AG08396 (cell line): ENCODE results near the gene EPHA8.

Experiments
- DNase-seq: peaks from one replicate; pipeline ENCODE4 v3.0.0; 2012; ENCODE audit warnings: low spot score, mixed read lengths

The EPHA8 gene

DNA sequence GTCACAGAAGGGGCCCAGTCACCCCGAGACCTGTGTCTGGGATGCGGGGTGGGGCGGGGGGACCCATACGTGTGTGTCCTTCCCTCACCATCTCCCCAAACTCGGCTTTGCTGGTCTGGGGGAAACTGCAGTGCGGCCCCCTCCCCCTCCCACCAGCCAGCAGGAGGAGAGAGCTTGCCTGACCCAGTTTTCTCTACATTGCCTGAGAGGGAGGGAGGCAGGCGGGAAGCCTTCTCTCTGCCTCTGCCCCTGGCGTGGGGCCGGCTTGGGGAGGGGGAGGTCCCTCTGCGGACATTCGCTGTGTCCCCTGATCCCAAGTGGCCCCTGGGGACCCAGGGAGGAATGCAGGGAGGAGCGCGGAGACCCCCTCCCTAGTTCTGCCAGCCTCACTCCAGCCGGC, 3.9 kb downstream of the EPHA8 start:
- no peak for DNase-seq

DNA sequence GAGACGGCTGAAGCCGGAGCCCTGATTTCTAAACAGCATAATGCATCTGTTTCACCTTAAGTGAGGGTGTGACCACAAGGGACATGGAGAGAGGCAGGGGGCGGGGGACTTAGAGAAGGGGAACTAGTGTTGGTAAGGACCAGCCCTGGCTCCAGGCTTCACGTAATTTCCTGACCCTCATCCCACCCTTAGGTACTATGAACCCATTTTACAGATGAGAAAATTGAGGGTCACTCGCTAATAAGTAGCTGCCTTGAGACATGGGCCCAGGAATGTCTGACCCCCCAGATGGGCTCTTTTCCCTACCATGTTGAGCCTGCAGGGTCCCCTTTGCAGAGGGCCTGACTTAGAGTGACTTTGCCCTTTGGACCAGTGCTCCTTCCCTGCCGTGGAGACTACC, 4.7 kb downstream of the EPHA8 start:
- no peak for DNase-seq

DNA sequence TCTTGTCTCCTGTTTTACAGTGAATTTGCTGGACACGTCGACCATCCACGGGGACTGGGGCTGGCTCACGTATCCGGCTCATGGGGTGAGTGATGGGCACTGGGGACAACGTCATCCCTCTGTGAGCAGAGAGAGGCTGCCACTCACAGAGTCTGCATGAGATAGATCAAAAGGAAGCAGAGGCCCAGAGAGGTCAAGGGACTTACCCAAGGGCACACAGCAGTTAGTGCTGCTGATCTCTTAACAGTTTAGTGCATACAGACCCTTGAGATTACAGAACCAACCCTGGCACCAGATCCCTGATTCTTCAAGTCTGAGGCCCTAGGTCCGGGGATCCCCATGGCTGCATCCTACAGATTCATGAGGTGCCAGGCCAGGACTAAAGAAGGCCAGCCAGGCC, 6.0 kb downstream of the EPHA8 start:
- DNase-seq = no peak

DNA sequence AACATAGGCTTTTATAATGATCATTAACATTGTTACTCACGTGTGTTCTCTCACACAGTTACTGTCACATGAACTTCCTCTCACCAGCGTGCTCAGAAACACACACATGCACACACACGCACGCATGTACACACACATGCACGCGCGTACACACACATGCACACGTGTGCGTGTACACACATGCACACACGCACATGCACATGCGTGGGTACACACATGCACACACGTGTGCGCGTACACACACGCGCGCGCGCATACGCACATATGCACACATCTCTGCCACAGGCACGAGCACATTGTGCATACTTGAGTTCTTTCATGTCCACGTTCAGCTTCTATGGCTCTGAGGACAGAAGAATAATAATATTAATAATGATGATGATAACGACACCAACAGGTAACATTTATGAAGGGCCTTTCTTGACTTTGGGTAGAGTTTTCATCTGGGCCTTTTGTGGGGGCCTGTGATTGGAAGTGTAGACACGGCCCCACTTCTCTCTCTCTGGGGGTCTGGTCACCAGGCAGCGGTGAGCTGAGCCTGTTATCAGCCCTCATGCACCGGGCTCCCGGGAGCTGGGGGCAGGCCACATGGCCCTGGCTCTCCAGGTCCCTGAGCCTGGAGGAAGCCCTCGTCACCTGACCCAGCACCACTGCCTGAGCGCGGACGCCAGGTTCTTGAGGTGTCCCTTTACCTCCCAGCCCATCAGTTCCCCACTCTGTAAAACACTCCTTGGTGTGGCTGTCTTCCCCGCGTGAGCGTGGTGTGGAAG, 7.0 kb downstream of the EPHA8 start:
- DNase-seq = no peak

DNA sequence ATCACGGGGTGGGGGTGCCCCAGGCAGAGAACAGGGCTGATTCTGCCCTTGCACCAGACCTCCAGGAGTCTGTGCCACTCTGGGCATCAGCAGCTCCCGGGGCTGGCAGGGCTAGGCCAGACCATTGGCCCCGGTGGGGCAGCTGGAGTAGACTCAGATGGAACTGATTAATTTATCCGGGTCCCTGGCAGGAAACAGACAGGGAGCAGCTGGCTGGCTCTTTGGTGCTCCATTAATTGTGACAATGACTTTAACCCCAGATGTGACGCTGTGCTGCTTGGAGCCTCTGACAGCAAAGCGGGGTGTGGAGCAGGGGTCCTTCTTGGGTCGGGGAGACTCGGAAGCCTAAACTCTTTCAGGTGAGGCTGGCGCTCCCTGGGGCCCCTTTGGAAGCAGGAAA, 9.5 kb downstream of the EPHA8 start:
- DNase-seq = no peak

DNA sequence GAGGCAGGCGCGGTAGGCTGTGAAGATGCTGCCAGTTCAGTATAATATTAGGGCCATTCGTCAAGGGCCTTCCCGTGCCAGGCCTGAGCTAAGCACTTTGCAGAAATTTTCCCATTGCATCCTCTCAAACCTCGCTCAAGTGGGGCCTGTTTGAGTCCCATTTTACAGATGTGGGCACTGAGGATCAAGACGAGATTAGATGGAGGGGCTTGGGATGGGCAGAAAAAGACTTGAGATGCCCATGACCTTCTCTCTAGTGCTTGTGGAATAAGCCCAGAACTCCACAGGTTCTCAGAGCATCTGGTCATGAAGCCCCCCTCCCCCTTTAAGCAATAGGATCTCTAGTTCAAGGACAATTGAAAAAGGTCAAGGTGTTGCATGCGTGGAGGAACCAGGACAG, 9.9 kb downstream of the EPHA8 start:
- DNase-seq = no peak

DNA sequence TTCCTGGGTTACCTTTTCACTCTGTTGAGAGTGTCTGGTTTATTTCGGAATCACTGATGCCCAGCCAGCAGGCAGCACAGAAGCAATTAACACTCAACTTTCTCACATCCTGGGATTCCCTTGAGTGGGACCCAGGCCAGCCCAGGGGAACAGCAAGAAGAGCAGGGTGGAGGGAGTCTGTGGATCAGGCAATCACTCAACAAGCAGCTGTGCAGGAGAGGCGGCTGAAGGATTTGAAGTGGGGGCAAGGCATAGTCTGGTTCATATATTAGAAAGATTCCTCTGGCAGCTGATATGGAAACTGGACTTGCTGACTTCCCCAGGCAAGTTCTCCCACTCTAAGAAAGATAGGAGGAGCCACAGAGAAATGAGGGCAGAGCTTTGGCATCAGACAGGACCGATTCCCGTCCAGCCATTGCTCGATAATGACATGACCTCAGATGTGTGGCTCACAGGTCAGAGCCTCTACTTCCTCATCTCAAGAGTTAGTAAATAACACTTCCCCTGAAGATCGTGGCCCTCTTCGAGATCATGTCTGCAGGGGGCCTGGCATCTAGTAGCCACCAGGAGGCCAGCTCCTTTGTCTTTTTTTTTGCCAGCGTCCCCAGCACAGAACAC, 12.4 kb downstream of the EPHA8 start:
- no peak for DNase-seq

DNA sequence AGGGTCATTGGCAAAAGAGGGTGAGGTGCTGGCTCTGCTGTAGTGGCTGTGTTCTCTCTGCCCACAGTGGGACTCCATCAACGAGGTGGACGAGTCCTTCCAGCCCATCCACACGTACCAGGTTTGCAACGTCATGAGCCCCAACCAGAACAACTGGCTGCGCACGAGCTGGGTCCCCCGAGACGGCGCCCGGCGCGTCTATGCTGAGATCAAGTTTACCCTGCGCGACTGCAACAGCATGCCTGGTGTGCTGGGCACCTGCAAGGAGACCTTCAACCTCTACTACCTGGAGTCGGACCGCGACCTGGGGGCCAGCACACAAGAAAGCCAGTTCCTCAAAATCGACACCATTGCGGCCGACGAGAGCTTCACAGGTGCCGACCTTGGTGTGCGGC, 12.9 kb downstream of the EPHA8 start:
- DNase-seq = no peak

DNA sequence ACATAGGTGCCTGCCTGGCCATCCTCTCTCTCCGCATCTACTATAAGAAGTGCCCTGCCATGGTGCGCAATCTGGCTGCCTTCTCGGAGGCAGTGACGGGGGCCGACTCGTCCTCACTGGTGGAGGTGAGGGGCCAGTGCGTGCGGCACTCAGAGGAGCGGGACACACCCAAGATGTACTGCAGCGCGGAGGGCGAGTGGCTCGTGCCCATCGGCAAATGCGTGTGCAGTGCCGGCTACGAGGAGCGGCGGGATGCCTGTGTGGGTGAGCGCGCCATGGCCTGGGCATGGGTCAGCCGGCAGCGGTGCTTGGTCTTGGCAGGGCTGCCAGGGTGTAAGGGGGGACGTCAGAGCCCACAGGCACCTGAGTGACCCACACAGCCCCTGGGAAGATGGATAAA, 13.3 kb downstream of the EPHA8 start:
- DNase-seq = no peak

DNA sequence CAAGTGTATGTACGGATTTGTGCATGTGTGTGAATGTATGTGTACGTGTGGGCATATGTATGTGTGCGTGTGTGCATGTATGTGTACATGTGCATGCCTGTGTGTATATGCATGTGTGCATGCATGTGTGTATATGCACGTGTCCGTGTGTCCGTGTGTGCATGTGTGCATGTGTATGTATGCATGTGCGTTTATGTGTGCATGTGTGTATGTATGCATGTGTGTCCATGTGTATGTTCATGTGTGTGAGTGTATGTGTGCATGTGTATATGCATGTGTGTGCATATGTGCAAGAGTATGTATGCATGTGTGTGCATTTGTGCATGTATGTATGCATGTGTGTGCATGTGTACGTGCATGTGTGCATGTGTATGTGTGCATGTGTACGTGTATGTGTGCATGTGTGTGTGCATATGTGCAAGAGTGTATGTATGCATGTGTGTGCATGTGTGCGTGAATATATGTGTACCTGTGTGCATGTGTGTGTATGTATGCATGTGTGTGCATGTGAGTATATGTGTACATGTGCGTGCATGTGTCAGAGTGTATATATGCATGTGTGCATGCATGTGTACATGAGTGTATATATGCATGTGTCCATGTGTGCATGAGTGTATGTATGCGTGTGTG, 15.6 kb downstream of the EPHA8 start:
- no peak for DNase-seq

DNA sequence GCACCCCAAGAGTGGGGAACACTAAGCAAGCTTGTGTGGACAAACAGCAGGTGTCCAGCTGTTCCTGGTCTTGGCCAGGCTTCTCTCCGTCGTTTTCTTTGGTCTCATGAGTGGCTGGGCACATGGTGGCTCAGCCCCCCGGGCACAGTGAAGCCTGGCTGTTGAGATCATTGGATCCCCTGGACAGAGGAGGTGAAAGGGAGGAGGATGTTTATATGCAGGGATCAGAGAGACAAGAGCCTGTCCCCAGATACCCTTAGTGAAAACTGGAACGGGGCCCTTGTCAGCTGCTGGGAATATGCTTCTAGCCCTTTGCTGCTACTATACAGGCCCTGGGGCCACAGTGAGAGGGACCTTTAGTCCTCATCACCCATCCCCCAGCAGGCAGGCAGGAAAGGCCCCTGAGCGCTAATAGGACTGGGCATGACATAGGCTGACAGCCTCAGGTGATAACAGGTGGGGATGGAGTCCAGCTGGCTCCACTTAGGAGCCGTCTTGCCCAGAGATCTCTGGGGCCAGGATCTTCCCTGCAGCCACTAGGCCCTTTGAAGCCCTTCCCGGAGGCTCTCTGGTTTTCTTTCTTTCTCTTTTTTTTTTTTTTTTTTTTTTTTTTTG, 16.4 kb downstream of the EPHA8 start:
- DNase-seq = no peak

DNA sequence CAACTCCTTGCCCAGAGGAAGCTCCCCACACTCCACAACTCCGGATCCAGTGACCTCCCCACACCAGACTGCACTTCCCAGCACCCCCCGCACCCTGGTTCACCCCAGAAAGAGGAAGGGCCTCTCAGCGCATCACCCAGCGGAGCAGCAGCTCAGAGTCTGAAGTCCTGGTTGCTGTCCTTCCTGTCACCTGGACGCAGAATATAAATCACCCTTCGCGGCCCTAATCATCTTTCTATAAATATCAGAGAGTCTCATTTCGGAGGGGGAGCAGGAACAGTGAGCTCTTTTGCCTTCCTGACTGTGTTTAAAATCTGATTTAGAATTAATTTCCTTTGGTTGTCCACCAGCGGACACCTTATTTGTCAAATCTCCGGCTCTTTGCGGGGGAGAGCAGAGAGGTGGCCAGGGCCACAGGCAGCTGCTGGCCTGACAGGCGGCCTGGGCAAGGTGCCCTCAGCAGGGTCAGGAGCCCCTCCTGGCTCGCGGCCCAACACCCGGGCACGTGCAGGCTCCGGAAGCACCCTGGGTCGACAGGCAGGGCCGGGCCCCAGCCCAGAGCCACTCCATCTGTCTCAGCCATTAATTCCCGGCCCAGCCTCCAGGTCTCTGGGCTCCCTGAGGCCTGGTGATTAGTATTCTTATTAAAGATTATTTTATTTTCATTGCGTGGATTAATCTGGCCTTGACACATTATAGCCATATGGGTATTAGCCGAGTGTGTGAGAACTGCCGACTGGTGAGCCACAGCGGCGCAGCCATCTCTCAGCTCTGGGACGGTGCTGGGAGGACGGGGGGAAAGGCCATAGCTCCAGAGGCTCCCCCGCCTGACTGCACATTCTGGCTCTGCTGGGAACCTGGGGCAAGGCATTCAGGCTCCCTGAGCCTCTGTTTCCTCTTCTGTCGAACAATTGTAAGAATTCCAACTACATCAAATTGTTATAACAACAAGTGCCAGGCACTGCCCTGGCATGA, 19.7 kb downstream of the EPHA8 start:
- DNase-seq = no peak

DNA sequence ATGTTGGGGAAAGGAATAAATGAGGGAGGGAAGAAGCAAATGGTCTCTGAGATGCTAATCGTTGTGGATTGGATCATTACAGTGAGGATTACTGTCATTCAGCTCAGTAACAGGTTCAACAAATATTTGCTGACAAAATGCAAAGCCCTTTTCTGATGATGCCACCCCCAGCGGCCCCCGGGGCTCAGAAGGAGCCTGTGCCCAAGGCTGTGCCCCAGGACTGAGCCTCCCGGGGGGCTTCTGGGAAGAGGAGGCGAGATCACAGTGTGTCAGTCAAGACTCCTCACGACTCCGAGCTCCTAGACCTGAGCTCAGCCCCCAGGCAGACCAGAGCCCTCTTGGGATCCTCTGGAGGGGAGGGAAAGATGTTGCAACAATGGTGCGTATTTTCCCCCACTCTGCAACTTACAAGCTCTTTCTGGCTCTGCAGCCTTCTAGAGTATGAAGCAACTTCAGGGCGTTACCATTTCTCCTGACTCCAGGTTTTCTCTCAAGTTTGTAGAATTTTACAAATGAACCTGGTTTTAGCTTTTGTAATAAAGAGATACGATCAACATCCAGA, 20.8 kb downstream of the EPHA8 start:
- no peak for DNase-seq

DNA sequence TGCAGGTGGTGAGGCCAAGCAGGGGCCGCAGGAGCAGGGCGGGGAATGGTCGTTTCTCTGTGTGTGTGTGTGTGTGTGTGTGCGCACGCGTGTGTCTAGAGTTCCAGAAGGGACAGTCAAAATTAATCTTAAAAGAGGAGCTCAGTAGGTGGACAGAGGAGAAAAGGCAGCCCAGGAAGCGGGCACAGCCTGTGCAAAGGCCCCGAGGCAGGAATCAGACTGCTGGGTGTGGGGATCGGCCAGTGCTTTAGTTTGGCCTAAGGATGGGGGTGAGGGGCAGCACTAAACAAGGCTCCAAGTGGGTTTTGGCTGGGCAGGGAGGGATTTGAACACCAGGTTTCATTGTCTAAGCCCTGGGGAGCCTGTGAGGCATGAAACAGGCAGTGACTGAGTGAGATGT, 21.7 kb downstream of the EPHA8 start:
- no peak for DNase-seq

DNA sequence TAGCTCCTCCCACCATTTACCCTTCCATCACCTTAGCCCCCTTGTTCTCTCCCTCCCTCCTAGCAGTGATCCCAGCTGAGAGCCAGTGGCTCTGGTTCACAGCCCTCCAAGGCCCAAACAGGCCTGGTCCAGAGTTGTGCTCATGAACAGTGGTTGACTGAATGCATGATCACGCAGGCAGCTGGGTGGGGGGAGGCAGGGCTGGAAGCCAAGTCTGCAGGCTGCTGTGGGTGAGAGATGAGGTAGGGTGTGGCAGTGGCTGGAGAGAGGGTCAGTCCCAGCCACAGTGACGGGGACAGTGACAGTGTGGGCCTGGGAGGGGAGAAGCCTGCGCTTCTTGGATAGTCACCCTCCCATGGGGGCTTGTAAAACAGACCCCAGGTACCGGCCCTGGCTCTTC, 22.2 kb downstream of the EPHA8 start:
- no peak for DNase-seq

DNA sequence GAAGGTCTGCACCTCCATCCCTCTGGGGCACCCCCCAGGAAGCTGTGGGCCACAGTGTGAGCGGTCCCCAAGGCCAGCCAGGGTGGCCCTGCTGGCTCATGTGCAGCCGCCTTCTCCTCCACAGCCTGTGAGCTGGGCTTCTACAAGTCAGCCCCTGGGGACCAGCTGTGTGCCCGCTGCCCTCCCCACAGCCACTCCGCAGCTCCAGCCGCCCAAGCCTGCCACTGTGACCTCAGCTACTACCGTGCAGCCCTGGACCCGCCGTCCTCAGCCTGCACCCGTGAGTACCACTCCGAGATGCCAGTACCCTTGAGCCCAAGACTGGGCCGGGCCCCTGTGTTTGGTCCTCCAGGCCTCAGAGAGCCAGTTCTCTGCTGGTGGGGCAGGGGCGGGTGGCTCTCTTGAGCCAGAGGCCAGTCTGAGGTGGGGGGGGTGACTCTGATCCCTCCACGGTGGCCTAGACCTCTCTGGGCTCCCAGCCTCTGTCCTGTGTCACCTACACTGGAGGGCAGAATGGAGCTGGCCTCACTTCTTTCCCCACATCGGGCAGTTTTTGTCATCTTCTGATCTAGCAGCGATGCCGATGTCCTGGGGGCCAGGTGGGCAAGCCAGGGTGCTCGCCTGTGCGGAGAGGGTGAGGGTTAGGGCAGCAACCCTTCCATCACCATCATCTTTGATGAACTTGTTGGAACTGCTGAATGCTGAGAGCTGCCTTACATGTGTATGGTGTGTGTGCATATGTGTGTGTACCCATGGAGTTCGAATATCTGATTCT, 23.3 kb downstream of the EPHA8 start:
- no peak for DNase-seq

DNA sequence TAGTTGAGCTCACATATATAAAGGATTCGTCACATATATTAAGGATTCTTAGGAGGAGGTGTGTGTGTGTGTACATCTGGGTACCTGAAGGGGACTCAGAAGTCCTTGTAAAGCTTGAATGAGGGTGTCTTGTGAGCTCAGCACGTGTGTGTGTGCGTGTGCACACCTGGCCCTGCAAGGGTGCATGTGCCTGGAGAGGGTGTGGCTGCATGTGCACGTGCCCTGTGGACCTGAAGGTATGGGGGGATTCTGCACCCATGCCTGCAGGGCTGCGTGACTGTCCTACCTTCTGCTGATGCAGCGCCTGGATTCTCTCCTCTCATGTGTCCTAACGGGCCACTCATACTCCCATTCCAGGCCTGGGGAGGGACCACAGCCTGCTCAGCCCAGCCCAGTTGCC, 24.0 kb downstream of the EPHA8 start:
- no peak for DNase-seq

DNA sequence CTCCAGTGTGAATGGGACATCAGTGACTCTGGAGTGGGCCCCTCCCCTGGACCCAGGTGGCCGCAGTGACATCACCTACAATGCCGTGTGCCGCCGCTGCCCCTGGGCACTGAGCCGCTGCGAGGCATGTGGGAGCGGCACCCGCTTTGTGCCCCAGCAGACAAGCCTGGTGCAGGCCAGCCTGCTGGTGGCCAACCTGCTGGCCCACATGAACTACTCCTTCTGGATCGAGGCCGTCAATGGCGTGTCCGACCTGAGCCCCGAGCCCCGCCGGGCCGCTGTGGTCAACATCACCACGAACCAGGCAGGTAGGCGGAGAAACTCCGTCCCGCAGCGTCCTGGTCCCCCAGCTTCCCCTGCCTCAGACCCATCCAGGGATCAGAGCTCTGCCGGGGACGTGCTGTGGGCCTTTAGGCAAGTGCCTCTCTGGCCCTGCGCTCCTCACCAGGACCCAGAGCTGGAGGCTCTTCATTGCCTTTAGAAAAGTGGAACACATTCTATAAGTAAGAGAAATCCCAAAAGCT, 25.7 kb downstream of the EPHA8 start:
- DNase-seq = no peak

DNA sequence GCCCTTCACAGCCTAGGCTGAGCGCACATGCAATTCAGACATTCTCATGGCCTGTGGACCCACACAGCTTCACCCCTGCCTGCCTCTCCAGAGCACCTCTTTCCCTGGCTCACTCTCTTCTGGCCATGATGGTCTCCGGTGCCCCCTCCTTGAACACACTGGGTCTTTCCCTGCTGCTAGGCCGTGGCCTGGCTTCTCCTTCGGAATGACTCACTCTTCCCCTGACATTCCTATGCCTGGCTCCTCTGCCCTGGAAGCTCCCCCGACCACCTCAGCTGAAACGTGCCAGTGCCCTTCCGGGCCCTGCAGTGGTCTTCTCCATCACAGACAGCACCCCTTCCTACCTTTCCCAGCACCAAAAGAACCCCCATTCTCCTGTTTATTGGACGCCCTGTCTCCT, 28.3 kb downstream of the EPHA8 start:
- DNase-seq = no peak

DNA sequence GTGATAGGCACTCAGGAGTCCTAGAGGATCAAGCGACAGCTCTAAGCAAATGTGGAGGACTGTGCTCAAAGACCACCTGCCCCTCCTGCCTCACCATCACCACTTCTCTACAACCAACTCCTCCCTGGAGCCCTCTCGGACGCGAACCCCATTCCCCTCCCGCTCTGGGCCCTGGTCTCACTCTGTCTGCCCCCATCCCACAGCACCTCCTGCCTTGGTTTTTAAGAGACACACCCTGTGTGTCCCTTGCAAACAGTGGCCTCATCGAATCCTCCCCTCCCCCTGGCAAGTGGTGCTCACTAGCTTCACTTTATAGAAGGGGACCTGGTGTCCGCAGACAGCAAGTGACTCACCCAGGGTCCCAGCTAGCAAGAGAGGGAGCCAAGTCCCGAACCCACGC, 28.8 kb downstream of the EPHA8 start:
- DNase-seq = no peak
